PC-9 (cell line): ENCODE measurements around the gene KATNIP. TPM values are rescaled to one million over a fixed set of nuclear protein-coding genes. Genes with fewer than 3 reads are reported as not detected.

Experiments used
- BruUV-seq: library from RNA; stranded (reverse); fragments of 400-500 nt; replicated peaks from 2 replicates; lab custom pipeline; 2021; lab: Mats Ljungman, UMichigan
- CTCF ChIA-PET: fragments of 300-600 bp; sonication (Branson Sonifier 250); formaldehyde crosslinking; loops from one replicate; lab custom pipeline; 2022; ENCODE audit warnings: antibody characterized with exemption; lab: Charles Lee
- POLR2A ChIA-PET: fragments of 300-600 bp; sonication (Branson Sonifier 250); formaldehyde crosslinking; loops from one replicate; lab custom pipeline; 2022; ENCODE audit warnings: antibody characterized with exemption; ENCODE audit not compliant: unreplicated experiment; lab: Charles Lee
- DNase-seq, 2 experiments: peaks; one replicate each; pipeline versions ENCODE4 v3.0.0 to v3.0.0-alpha.2; 2015 to 2022; ENCODE audit warnings: mixed read lengths in 1 of 2
- H2AFZ ChIP-seq: fragments of 200-600 bp; sonication (generic); 2 replicates; pipeline ENCODE4 v1.8.1; 2017; ENCODE audit warnings: antibody characterized with exemption
- H3F3A ChIP-seq: fragments of 200-600 bp; sonication (generic); 2 replicates; pipeline ENCODE4 v1.8.1; 2017; ENCODE audit warnings: antibody characterized with exemption, mild to moderate bottlenecking, low read depth; ENCODE audit not compliant: insufficient read depth
- H3K27ac ChIP-seq: fragments of 200-600 bp; sonication (generic); 2 replicates; pipeline ENCODE4 v1.6.1; 2016; ENCODE audit warnings: mixed run types
- H3K27me3 ChIP-seq: fragments of 200-600 bp; sonication (generic); 2 replicates; pipeline ENCODE4 v1.6.1; 2016; ENCODE audit warnings: low read depth, mixed run types; ENCODE audit not compliant: insufficient read depth
- H3K36me3 ChIP-seq: fragments of 200-600 bp; sonication (generic); 2 replicates; pipeline ENCODE4 v1.6.1; 2016; ENCODE audit warnings: low read depth, mixed run types
- H3K4me1 ChIP-seq: fragments of 200-600 bp; sonication (generic); replicated peaks from 2 replicates; pipeline ENCODE4 v1.6.1; 2016; ENCODE audit warnings: mixed run types; ENCODE audit not compliant: insufficient read depth
- H3K4me2 ChIP-seq: fragments of 200-600 bp; sonication (generic); 2 replicates; pipeline ENCODE4 v1.6.1; 2017; ENCODE audit warnings: mixed run types
- H3K4me3 ChIP-seq: fragments of 200-600 bp; sonication (generic); 2 replicates; pipeline ENCODE4 v1.6.1; 2016; ENCODE audit warnings: mixed run types
- H3K79me2 ChIP-seq: fragments of 200-600 bp; sonication (generic); 2 replicates; pipeline ENCODE4 v1.6.1; 2017; ENCODE audit warnings: low read depth, mixed run types
- H3K9me2 ChIP-seq: fragments of 200-600 bp; sonication (generic); 2 replicates; pipeline ENCODE4 v1.8.1; 2017; ENCODE audit warnings: mild to moderate bottlenecking; ENCODE audit not compliant: insufficient read depth
- H3K9me3 ChIP-seq: fragments of 200-600 bp; sonication (generic); 2 replicates; pipeline ENCODE4 v1.8.1; 2016; ENCODE audit warnings: low read depth; ENCODE audit not compliant: insufficient read depth
- H4K20me1 ChIP-seq: fragments of 200-600 bp; sonication (generic); 2 replicates; pipeline ENCODE4 v1.8.1; 2017; ENCODE audit not compliant: insufficient read depth
- EZH2 ChIP-seq: fragments of 200-600 bp; sonication (generic); IDR thresholded peaks from 2 replicates; pipeline ENCODE4 v1.8.0; 2017; ENCODE audit warnings: antibody characterized with exemption, low read depth
- intact Hi-C: fragments of 100-400 bp; cut with micrococcal nuclease; formaldehyde crosslinking; loops from one replicate; pipeline ENCODE4 v1.10.0; 2022; ENCODE audit not compliant: unreplicated experiment
- total RNA-seq: library from RNA; stranded (reverse); gene quantifications from 2 replicates; pipeline ENCODE4 v1.2.3, GENCODE V29; 2021
- TF ChIP-seq, protein P1 (sequence below): fragments of 200-600 bp; sonication (generic); conservative IDR thresholded peaks from 2 replicates; pipeline ENCODE4 v1.6.1; 2017; ENCODE audit warnings: mixed run types, antibody characterized with exemption, mild to moderate bottlenecking, moderate library complexity

KATNIP gene
- total RNA-seq, 1 experiment from 2014 or later: 64.8 TPM

DNA sequence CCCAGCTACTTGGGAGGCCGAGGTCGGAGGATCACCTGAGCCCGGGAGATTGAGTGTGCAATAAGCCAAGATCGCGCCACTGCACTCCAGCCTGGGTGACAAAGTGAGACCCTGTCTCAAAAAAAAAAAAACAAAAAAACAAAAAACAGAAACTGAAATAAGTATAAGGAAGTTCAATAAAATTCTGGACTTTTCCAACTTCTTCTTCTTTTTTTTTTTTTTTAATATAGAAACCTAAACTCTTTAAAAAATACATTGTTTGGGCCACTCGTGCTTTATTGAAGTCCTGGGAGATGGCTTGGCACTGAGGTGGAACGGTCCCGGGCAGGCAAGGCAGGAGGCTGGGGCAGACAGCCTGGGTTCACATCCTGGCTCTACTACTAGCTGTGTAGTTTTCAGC is 36.8 kb downstream of the KATNIP start:
- intact Hi-C loops: no loop called here
- POLR2A ChIA-PET: no interaction called here
- TF ChIP-seq, protein P1, sequence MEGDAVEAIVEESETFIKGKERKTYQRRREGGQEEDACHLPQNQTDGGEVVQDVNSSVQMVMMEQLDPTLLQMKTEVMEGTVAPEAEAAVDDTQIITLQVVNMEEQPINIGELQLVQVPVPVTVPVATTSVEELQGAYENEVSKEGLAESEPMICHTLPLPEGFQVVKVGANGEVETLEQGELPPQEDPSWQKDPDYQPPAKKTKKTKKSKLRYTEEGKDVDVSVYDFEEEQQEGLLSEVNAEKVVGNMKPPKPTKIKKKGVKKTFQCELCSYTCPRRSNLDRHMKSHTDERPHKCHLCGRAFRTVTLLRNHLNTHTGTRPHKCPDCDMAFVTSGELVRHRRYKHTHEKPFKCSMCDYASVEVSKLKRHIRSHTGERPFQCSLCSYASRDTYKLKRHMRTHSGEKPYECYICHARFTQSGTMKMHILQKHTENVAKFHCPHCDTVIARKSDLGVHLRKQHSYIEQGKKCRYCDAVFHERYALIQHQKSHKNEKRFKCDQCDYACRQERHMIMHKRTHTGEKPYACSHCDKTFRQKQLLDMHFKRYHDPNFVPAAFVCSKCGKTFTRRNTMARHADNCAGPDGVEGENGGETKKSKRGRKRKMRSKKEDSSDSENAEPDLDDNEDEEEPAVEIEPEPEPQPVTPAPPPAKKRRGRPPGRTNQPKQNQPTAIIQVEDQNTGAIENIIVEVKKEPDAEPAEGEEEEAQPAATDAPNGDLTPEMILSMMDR: no peak
- no peak for TF ChIP-seq EZH2

DNA sequence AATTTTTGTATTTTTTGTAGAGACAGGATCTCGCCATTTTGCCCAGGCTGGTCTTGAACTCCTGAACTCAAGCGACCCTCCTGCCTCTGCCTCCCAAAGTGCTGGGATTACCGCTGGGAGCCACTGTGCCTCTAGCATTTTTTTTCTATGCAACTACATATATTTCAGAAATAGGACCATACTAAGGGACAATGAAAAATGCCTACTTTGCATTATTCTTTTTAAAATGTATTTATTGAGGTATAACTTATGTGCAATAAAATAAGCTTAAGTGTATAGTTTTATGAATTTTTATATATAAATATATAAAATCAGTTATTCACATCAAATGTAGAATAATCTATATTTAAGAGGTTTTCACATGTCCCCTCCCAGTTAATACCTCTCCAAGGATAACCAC is 38.1 kb downstream of the KATNIP start:
- H3K4me3 ChIP-seq: no peak overlapping the region
- ChIA-PET CTCF (interaction anchor here (0.6 kb wide), 1 partner anchor 13 kb away, joined by 3 read pairs; no protein-coding TSS in a partner anchor), POLR2A (no interaction called here)
- H3K4me2 ChIP-seq: no peak overlapping the region
- H3K9me2 ChIP-seq: no peaks in the 10 kb centered on the region
- no peaks in the 10 kb centered on the region; the same call in none of the 2 replicates for H4K20me1 ChIP-seq
- no peaks in the 10 kb centered on the region for H3K9me3 ChIP-seq
- no peak overlapping the region for H3K27ac ChIP-seq
- no peaks in the 10 kb centered on the region for H3F3A ChIP-seq
- intact Hi-C loops: no loop called here
- TF ChIP-seq, protein P1: no peak
- no peak for TF ChIP-seq EZH2
- H2AFZ ChIP-seq: no peak overlapping the region
- no peaks in the 10 kb centered on the region for H3K79me2 ChIP-seq
- no peaks in the 10 kb centered on the region for H3K4me1 ChIP-seq
- no peaks in the 10 kb centered on the region for H3K27me3 ChIP-seq
- DNase-seq: no peak
- no TSS peak for BruUV-seq
- 0 out of 2 replicates have a peak, but pooled peaks cover 6% of the 10 kb centered on the region for H3K36me3 ChIP-seq

More for the DNA sequence above, 36.8 kb downstream of the KATNIP start:
- Histone ChIP-seq H3K9me2 (no peaks in the 10 kb centered on the region), H3F3A (no peaks in the 10 kb centered on the region), H3K27ac (no peak overlapping the region), H3K27me3 (no peaks in the 10 kb centered on the region), H3K4me2 (no peak overlapping the region), H3K4me3 (no peak overlapping the region), H3K79me2 (no peaks in the 10 kb centered on the region), H3K36me3 (peaks cover 12% of the 10 kb centered on the region; the same call in 1 of the 2 replicates), H4K20me1 (no peaks in the 10 kb centered on the region; the same call in none of the 2 replicates), H3K4me1 (no peaks in the 10 kb centered on the region), H3K9me3 (no peaks in the 10 kb centered on the region), H2AFZ (no peak overlapping the region)
- DNase-seq: no peak
- CTCF ChIA-PET: no interaction called here
- no TSS peak for BruUV-seq

DNA sequence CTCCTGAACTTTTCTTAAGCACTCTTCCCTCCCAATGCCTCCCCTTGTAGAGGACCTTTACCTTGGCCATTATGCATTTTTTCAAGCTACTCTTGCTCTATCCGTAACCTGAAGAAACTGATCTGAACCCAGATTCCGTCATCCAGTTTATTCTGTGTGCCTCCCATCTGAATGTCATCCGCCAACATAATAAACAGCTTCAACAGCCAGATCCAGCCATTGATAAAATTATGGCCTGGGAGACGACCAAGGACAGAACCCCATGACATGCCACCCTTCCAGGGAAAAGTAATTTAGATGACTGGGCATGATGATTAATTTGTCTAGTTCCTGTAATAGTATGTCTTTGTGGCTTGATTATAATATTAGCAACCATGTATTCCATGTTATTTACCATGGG is 41.9 kb downstream of the KATNIP start:
- H3K27ac ChIP-seq: no peak overlapping the region
- TF ChIP-seq, protein P1: no peak
- no peak for TF ChIP-seq EZH2
- no peak overlapping the region for H3K4me3 ChIP-seq
- H3K9me2 ChIP-seq: no peaks in the 10 kb centered on the region
- peaks cover 7% of the 10 kb centered on the region; the same call in 1 of the 2 replicates for H4K20me1 ChIP-seq
- no peaks in the 10 kb centered on the region for H3K79me2 ChIP-seq
- H3F3A ChIP-seq: no peaks in the 10 kb centered on the region
- H3K36me3 ChIP-seq: 0 out of 2 replicates have a peak, but pooled peaks cover 4% of the 10 kb centered on the region
- POLR2A ChIA-PET: no interaction called here
- H3K27me3 ChIP-seq: no peaks in the 10 kb centered on the region
- no peaks in the 10 kb centered on the region for H3K4me1 ChIP-seq
- DNase-seq: no peak
- H3K4me2 ChIP-seq: no peak overlapping the region
- intact Hi-C loops: no loop called here
- BruUV-seq: no TSS peak
- H2AFZ ChIP-seq: no peak overlapping the region
- CTCF ChIA-PET: no interaction called here
- H3K9me3 ChIP-seq: no peaks in the 10 kb centered on the region
